Endothelial cell of umbilical vein (primary cell): Measurements from ENCODE around the gene TIMM10.

Experiments used
- CTCF ChIP-seq, 2 donors: IDR thresholded peaks; 1 replicate in 1 of 2; 2 replicates in 1 of 2; pipeline ENCODE4 v1.5.1; 2011; ENCODE audit warnings: low read length in 2 of 2, mild to moderate bottlenecking in 2 of 2, moderate library complexity in 2 of 2, control low read depth in 1 of 2, inconsistent platforms in 1 of 2, low read depth in 1 of 2; ENCODE audit not compliant: insufficient read depth in 1 of 2; ENCODE audit errors: extremely low read depth in 1 of 2
- EZH2 ChIP-seq: IDR thresholded peaks from 2 replicates; pipeline ENCODE4 v1.6.1; 2012; ENCODE audit warnings: borderline replicate concordance, low read depth, mild to moderate bottlenecking, moderate library complexity, low read length, inconsistent platforms; ENCODE audit not compliant: severe bottlenecking
- JUN ChIP-seq: IDR thresholded peaks from 2 replicates; pipeline ENCODE4 v1.6.1; 2011; ENCODE audit warnings: borderline replicate concordance, low read depth; ENCODE audit not compliant: insufficient read length, insufficient read depth
- POLR2A ChIP-seq: IDR thresholded peaks from 2 replicates; pipeline ENCODE4 v1.6.1; 2012; ENCODE audit warnings: low read depth, mild to moderate bottlenecking, control low read depth, low read length

- no peak for TF ChIP-seq CTCF (IDR thresholded peaks at IDR 0.05; ENCODE audit: extremely low read depth in 1 of 2, insufficient read depth in 1 of 2, low read depth in 1 of 2, low read length in 2 of 2)
- no peak for TF ChIP-seq EZH2
- TF ChIP-seq POLR2A: no peak
- no peak for TF ChIP-seq JUN
Observed at GRCh38 chr11:57487920-57488659, 42.5 kb downstream of the TIMM10 start.
